HG03139 (cell line): Measurements from ENCODE around the gene CDYL2.
"Not testable (repeated sequence)": the region's sequence is repeated elsewhere in the genome, so short reads cannot be mapped to it uniquely, and the experiment has no call there.

Source experiments
- ATAC-seq: cut with Tn5 transposase; IDR thresholded peaks from one replicate; pipeline ENCODE4 v1.9.1; 2021; ENCODE audit not compliant: unreplicated experiment

Gene CDYL2

GRCh38 chr16:80680046-80680445 lies 124.4 kb downstream of the CDYL2 start:
- ATAC-seq: no peak

- no peak for ATAC-seq
These were observed 129.5 kb downstream of the CDYL2 start for GRCh38 chr16:80674884-80675283.

GRCh38 chr16:80672379-80672778 lies 132.0 kb downstream of the CDYL2 start:
- no peak for ATAC-seq

- peak; percentile 43 for ATAC-seq
These were observed 133.0 kb downstream of the CDYL2 start for GRCh38 chr16:80671281-80671849.

DNA sequence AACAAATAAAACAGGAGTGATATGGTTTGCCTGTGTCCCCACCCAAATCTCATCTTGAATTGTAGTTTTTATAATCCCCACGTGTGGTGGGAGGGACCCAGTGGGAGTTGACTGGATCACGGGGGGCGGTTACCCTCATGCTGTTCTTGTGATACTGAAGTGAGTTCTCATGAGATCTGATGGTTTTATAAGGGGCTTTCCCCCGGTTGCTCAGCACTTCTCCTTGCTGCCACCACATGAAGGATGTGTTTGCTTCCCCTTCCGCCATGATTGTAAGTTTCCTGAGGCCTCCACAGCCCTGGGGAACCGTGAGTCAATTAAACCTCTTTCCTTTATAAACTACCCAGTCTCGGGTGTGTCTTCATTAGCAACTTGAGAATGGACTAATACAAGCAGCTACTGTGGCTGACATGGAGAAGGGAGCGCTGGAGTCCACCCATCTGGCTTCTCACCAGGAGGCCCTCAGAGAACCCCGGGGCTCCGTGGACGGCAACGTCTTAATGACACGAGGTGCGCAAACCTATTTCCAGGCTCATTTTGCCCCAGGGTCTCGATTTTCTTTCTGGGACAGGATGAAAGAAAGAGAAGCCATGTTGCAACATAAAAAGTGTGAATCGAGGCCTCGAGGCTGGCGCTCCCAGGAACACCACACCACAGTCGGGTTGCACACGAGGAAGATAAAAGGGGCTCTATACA lies 134.1 kb downstream of the CDYL2 start:
- no peak for ATAC-seq

DNA sequence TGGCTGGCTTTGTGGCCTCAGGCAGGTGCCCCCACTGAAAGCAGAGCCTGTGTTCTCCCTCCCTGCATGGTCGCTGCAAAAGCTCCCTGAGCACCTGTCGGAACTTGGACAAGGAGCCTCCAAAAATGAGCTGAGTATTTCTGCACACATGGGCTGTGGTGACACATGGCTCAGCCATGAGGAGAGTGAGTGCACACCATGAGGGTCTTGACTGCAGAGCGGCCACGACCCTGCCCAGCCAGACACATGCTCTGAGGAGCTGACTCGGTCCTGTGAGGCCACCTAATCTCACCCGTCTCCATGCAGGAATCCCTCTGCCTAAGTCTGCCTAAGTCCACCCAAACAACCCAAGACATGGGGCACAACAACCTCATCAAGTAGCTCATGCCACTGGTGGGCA lies 134.7 kb downstream of the CDYL2 start:
- ATAC-seq: no peak

GRCh38 chr16:80667925-80668324 lies 136.5 kb downstream of the CDYL2 start:
- ATAC-seq: no peak

DNA sequence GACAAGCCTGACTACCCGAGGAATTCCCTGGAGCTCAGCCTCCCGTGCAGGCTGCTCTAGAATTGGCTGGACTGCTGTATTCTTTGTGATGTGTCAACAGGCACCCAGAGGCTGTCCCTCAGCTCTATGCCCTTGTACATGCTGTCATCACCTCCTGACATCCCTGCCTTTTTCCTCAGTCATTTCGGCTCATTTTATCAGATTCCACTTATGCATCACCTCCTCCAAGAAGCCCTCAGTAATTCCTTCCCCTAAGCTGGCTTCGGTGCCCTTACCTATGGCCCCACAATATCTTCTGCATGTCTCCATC lies 137.2 kb downstream of the CDYL2 start:
- no peak for ATAC-seq

GRCh38 chr16:80666378-80667250 lies 137.8 kb downstream of the CDYL2 start:
- no peak for ATAC-seq

DNA sequence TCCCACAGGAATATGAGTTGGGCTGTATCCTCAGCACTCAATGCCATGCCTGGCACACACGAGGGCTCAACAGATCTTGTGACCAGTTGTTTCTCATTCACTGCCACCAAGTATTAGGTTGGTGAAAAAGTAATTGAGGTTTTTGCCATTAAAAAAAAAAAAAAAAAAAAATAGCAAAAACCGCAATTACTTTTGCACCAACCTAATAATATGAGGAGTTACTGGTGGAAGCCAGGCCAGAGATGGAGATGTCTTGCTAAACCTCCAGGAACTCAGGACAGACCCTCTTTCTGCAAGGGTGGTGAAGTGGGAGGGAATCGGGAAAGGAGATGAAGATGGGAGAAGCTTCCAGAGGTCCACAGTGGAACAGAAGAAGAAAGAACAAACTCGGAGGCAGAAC lies 139.0 kb downstream of the CDYL2 start:
- ATAC-seq: no peak

GRCh38 chr16:80664786-80665185 lies 139.6 kb downstream of the CDYL2 start:
- no peak for ATAC-seq

- no peak for ATAC-seq
These were observed 140.2 kb downstream of the CDYL2 start for GRCh38 chr16:80664226-80664625.

GRCh38 chr16:80663078-80663477 lies 141.3 kb downstream of the CDYL2 start:
- no peak for ATAC-seq

DNA sequence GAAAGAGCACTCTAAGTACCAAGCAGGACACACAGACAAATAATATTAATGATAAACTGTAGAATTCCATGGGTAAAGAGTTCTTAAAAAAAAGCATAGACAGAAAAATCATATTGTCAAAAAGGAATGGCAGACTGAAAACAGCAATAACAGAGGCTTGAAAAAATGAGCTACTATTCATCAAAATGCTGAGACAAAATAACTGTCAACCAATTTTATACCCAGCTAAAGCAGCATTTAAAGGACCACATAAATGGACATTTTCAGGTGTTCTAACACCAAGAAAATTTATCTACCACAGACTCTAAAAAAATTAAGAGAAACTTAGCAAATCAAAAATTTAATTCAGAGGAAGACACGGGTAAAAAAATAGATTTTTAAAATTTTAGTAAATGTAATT lies 144.5 kb downstream of the CDYL2 start:
- ATAC-seq: no peak

DNA sequence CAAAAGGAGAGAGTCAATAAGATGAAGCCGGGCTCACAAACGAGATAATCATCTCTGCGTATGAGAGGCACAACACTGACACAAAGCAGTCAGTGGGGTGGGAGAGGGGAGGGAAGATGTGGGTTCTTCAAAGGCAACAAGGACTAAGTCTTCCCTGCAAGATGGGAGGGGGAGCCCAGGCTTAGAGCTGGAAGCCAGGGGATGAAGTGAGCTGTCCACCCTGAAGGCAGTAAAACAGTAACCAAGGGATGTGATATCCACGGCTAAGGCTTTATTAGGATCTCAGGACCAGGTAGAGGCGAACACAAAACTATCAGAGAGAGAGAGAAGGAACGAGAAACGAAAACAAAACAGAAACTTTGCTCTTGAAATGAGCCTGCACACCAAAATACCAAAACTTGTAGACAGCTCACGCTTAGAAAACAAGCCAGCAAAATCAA lies 147.7 kb downstream of the CDYL2 start:
- peak; percentile 85 for ATAC-seq

- no peak for ATAC-seq
These were observed 148.2 kb downstream of the CDYL2 start for GRCh38 chr16:80656161-80656560.

GRCh38 chr16:80655751-80656150 lies 148.6 kb downstream of the CDYL2 start:
- no peak for ATAC-seq

DNA sequence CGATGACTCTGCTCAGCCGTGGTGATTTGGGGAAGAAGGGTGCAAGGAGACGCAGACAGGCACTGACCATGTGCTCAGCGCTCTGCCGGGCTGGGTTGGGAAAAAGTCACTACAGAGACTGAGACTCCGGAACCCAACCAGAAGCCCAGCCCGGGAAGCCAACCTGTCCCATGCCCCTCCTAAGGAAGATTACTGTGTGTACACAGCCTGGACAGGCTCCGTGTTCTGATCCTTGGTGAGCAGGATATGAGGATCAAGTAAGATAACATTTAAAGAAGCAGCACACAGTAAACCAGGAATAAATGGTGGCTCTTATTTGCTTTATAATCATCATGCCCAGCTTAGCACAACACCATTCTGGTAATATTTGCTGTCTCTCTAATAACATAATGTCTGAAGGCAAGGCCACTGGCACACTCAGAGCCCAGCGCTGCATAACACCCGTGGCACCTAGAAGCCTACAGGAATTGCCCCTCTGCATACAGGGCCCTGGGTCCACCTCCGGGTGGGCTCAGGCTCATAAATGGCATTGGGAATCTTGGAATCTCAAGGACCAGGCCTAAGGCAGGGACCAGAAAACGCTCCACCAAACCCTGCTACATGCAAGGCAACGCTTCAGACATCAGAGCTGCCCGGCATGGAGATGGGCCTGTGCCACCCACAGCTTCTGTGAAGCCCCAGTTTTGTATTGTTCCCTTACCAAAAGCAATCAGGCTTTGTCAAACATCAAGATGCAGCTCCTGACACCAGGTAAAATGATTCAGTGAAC lies 150.1 kb downstream of the CDYL2 start:
- ATAC-seq: no peak

- ATAC-seq: no peak
These were observed 152.0 kb downstream of the CDYL2 start for GRCh38 chr16:80652441-80652840.

- ATAC-seq: not testable (repeated sequence)
These were observed 154.1 kb downstream of the CDYL2 start for GRCh38 chr16:80650281-80650680.

- ATAC-seq: no peak
These were observed 164.1 kb downstream of the CDYL2 start for GRCh38 chr16:80640316-80640715.
